ENCODE data around the gene CCDC83.

CCDC83 gene

DNA sequence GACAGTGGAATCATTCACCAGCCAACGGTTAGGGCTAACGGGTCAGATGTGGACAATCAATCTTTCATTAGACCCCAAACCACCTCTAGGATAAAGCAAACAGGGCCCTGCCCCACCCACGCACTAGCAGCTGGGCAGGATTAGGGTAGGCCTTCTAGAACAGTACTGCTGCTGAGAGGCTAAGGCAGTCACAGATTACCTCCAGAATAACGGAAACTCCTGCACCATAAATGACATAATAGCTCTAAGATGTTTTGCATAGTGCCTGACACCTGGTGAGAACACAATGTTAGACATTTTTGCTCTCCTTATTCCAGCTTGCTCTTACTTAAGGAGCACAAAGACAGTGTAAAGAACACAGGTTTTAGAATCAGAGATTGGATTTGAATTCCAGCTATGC, 46.0 kb upstream of the CCDC83 start:
- TF ChIP-seq, protein P1, sequence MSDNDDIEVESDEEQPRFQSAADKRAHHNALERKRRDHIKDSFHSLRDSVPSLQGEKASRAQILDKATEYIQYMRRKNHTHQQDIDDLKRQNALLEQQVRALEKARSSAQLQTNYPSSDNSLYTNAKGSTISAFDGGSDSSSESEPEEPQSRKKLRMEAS (IDR thresholded peaks at IDR 0.05): no peak
- TF ChIP-seq TCF12 (IDR thresholded peaks at IDR 0.05; ENCODE audit: low read depth) (no peak), RAD21 (IDR thresholded peaks at IDR 0.05; ENCODE audit: low read depth) (no peak), EP300 (IDR thresholded peaks at IDR 0.05; ENCODE audit: borderline replicate concordance) (no peak), CEBPB (IDR thresholded peaks at IDR 0.05) (no peak), YY1 (IDR thresholded peaks at IDR 0.05; ENCODE audit: low read depth) (no peak), EGR1 (IDR thresholded peaks at IDR 0.05) (no peak), TEAD4 (IDR thresholded peaks at IDR 0.05) (no peak), CREB1 (IDR thresholded peaks at IDR 0.05; ENCODE audit: low read depth) (no peak), FOXM1 (IDR thresholded peaks at IDR 0.05; ENCODE audit: borderline replicate concordance, low read depth) (no peak), ZBTB7A (IDR thresholded peaks at IDR 0.05; ENCODE audit: low read depth) (no peak), NFIC (IDR thresholded peaks at IDR 0.05) (no peak), TAF1 (IDR thresholded peaks at IDR 0.05; ENCODE audit: low read depth) (no peak)
- TF ChIP-seq, protein P2, sequence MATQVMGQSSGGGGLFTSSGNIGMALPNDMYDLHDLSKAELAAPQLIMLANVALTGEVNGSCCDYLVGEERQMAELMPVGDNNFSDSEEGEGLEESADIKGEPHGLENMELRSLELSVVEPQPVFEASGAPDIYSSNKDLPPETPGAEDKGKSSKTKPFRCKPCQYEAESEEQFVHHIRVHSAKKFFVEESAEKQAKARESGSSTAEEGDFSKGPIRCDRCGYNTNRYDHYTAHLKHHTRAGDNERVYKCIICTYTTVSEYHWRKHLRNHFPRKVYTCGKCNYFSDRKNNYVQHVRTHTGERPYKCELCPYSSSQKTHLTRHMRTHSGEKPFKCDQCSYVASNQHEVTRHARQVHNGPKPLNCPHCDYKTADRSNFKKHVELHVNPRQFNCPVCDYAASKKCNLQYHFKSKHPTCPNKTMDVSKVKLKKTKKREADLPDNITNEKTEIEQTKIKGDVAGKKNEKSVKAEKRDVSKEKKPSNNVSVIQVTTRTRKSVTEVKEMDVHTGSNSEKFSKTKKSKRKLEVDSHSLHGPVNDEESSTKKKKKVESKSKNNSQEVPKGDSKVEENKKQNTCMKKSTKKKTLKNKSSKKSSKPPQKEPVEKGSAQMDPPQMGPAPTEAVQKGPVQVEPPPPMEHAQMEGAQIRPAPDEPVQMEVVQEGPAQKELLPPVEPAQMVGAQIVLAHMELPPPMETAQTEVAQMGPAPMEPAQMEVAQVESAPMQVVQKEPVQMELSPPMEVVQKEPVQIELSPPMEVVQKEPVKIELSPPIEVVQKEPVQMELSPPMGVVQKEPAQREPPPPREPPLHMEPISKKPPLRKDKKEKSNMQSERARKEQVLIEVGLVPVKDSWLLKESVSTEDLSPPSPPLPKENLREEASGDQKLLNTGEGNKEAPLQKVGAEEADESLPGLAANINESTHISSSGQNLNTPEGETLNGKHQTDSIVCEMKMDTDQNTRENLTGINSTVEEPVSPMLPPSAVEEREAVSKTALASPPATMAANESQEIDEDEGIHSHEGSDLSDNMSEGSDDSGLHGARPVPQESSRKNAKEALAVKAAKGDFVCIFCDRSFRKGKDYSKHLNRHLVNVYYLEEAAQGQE (IDR thresholded peaks at IDR 0.05; ENCODE audit: low read depth): no peak
- TF ChIP-seq, protein P3, sequence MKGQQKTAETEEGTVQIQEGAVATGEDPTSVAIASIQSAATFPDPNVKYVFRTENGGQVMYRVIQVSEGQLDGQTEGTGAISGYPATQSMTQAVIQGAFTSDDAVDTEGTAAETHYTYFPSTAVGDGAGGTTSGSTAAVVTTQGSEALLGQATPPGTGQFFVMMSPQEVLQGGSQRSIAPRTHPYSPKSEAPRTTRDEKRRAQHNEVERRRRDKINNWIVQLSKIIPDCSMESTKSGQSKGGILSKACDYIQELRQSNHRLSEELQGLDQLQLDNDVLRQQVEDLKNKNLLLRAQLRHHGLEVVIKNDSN (IDR thresholded peaks at IDR 0.05): no peak

DNA sequence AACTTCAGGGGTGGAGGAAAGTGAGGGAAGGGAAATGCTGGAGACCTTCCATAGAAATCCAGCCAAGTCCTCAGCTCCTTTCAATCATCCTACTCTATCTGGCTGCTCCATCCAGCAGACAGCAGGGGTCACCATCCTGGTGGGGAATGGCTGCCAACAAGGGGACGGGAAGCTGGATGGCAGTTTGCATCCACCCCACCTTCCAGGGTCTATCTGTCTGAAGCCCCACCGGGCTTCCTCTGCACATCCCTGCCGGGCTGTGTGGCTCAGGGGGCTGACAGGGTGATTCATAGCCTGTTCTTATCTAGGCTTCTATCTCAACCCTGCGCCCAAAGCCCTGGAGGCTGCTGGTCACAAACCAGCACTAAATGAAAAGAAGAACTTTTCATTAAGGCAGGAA, 45.3 kb upstream of the CCDC83 start:
- no peak for TF ChIP-seq ZBTB7A (IDR thresholded peaks at IDR 0.05; ENCODE audit: low read depth)
- TF ChIP-seq EGR1 (IDR thresholded peaks at IDR 0.05): no peak
- TF ChIP-seq RAD21 (IDR thresholded peaks at IDR 0.05; ENCODE audit: low read depth): no peak
- TF ChIP-seq FOXM1 (IDR thresholded peaks at IDR 0.05; ENCODE audit: borderline replicate concordance, low read depth): no peak
- no peak for TF ChIP-seq YY1 (IDR thresholded peaks at IDR 0.05; ENCODE audit: low read depth)
- TF ChIP-seq CEBPB (IDR thresholded peaks at IDR 0.05): no peak
- no peak for TF ChIP-seq TEAD4 (IDR thresholded peaks at IDR 0.05)

DNA sequence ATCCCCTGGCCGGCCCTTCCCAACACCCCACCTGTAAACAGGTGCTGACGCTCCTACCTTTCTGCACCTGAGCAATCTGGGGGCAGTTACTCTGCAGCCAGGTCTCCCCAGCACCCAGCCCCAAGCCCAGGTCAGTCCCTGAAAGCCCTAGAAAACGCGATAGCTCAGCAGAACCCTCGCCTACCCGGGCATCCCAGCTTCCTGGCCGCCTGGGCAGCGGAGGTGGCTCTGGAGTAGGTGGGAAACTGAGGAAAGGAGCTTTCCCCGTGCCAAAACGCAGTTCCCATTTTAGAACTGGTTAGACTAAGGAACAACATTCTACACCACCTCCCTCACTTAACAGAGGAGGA, 44.7 kb upstream of the CCDC83 start:
- TF ChIP-seq TCF12 (IDR thresholded peaks at IDR 0.05; ENCODE audit: low read depth): no peak
- TF ChIP-seq, protein P1 (IDR thresholded peaks at IDR 0.05): no peak
- no peak for TF ChIP-seq TEAD4 (IDR thresholded peaks at IDR 0.05)
- TF ChIP-seq ZBTB7A (IDR thresholded peaks at IDR 0.05; ENCODE audit: low read depth): no peak
- no peak for TF ChIP-seq YY1 (IDR thresholded peaks at IDR 0.05; ENCODE audit: low read depth)
- TF ChIP-seq, protein P2 (IDR thresholded peaks at IDR 0.05; ENCODE audit: low read depth): no peak
- TF ChIP-seq EP300 (IDR thresholded peaks at IDR 0.05; ENCODE audit: borderline replicate concordance): no peak
- no peak for TF ChIP-seq EGR1 (IDR thresholded peaks at IDR 0.05)
- TF ChIP-seq NFIC (IDR thresholded peaks at IDR 0.05): no peak
- no peak for TF ChIP-seq FOXM1 (IDR thresholded peaks at IDR 0.05; ENCODE audit: borderline replicate concordance, low read depth)
- TF ChIP-seq RAD21 (IDR thresholded peaks at IDR 0.05; ENCODE audit: low read depth): no peak
- TF ChIP-seq CREB1 (IDR thresholded peaks at IDR 0.05; ENCODE audit: low read depth): no peak
- TF ChIP-seq CEBPB (IDR thresholded peaks at IDR 0.05): no peak
- TF ChIP-seq, protein P3 (IDR thresholded peaks at IDR 0.05): no peak
- TF ChIP-seq TAF1 (IDR thresholded peaks at IDR 0.05; ENCODE audit: low read depth): no peak

DNA sequence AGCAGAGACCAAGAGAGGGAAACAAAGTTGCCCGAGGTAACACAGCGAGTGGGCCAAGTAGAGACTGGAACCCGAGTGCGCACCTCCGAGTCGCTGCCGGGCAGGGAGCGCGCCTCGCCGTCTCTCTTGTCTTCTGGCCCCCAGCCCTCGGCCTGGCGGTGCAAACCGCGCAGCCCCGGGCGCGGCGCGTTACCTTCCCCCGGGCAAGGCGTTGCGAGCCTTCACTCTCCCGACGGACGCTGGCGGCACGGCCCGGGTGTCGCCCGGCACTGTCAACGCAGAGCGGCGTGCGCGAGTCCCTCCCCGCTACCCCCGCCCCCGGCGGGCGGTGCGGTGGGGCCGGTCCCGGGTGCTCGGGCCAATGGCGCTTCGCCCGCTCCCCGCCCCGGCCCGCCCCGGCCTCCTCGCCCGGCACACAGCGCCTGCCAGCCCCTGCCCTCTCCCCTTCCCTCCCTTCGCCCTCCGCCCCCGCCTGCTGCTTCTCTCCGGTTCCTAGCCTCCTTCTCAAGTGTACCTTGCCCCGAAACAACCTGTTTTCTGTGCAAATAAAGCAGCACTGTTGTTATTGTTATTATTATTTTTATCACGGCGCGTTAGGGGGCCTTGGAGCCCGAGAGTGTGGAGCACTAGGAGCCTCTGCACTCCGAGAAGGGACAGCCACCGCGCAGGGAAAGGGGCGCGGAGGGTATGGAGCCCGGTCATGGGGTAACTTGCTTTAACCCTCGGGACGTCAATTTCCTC, 44.1 kb upstream of the CCDC83 start, which contains the start of gene SYTL2:
Gene SYTL2 (minus strand): TSS at position 271 of the 741 bp plus-strand sequence. CDS start 53,416 bp downstream, outside the sequence.
- TF ChIP-seq ZBTB7A (IDR thresholded peaks at IDR 0.05; ENCODE audit: low read depth): no peak; the same call in 1 of the 2 replicates
- no peak; the same call in 1 of the 2 replicates for TF ChIP-seq TAF1 (IDR thresholded peaks at IDR 0.05; ENCODE audit: low read depth)
- TF ChIP-seq, protein P3 (IDR thresholded peaks at IDR 0.05): no peak
- TF ChIP-seq EP300 (IDR thresholded peaks at IDR 0.05; ENCODE audit: borderline replicate concordance): no peak
- TF ChIP-seq TEAD4 (IDR thresholded peaks at IDR 0.05): no peak
- peak; percentile 80 for TF ChIP-seq EGR1 (IDR thresholded peaks at IDR 0.05)
- no peak for TF ChIP-seq NFIC (IDR thresholded peaks at IDR 0.05)
- TF ChIP-seq CEBPB (IDR thresholded peaks at IDR 0.05): no peak
- TF ChIP-seq, protein P1 (IDR thresholded peaks at IDR 0.05): peak; percentile 93
- TF ChIP-seq CREB1 (IDR thresholded peaks at IDR 0.05; ENCODE audit: low read depth): no peak
- 0 out of 2 replicates have a peak, but pooled peaks have one; percentile 18 for TF ChIP-seq TCF12 (IDR thresholded peaks at IDR 0.05; ENCODE audit: low read depth)
